SK-N-SH treated with all-trans-retinoic acid at 6 μM for 48 hours (cell line): ENCODE results near the gene TMC7.

Experiments used
- ARNTL ChIP-seq: fragments of 450-650 bp; formaldehyde crosslinking; IDR thresholded peaks from 2 replicates; pipeline ENCODE4 v1.5.0; 2020; ENCODE audit warnings: low read depth, mild to moderate bottlenecking, moderate library complexity, borderline replicate concordance
- CSDC2 ChIP-seq: fragments of 250-450 bp; sonication (Bioruptor Pico); IDR thresholded peaks from 2 replicates; pipeline ENCODE4 v1.5.0; 2020; ENCODE audit warnings: mild to moderate bottlenecking, moderate library complexity
- CSRNP3 ChIP-seq: fragments of 250-450 bp; sonication (Bioruptor Pico); IDR thresholded peaks from 2 replicates; pipeline ENCODE4 v1.5.1; 2021; ENCODE audit warnings: mild to moderate bottlenecking, moderate library complexity
- ISL1 ChIP-seq: fragments of 250-450 bp; sonication (Bioruptor Pico); IDR thresholded peaks from 2 replicates; pipeline ENCODE4 v2.1.2; 2022; ENCODE audit warnings: mild to moderate bottlenecking, moderate library complexity
- PATZ1 ChIP-seq: fragments of 250-450 bp; sonication (Bioruptor Pico); IDR thresholded peaks from 2 replicates; pipeline ENCODE4 v1.8.0; 2020; ENCODE audit warnings: mild to moderate bottlenecking, moderate library complexity, borderline replicate concordance
- TCF4 ChIP-seq: fragments of 250-450 bp; sonication (Bioruptor Pico); IDR thresholded peaks from 2 replicates; pipeline ENCODE4 v1.8.0; 2021; ENCODE audit warnings: mild to moderate bottlenecking, moderate library complexity, borderline replicate concordance
- ZC3H10 ChIP-seq: fragments of 250-450 bp; sonication (Bioruptor Pico); IDR thresholded peaks from 2 replicates; pipeline ENCODE4 v1.5.1; 2021; ENCODE audit warnings: mild to moderate bottlenecking, moderate library complexity
- ZFP3 ChIP-seq: fragments of 250-450 bp; sonication (Bioruptor Pico); IDR thresholded peaks from 2 replicates; pipeline ENCODE4 v1.5.0; 2020; ENCODE audit warnings: mild to moderate bottlenecking, moderate library complexity
- ZFP30 ChIP-seq: fragments of 450-650 bp; formaldehyde crosslinking; IDR thresholded peaks from 2 replicates; pipeline ENCODE4 v1.5.0; 2022; ENCODE audit warnings: mild to moderate bottlenecking, moderate library complexity
- ZNF70 ChIP-seq: fragments of 450-650 bp; formaldehyde crosslinking; IDR thresholded peaks from 2 replicates; pipeline ENCODE4 v1.5.0; 2020; ENCODE audit warnings: mild to moderate bottlenecking, moderate library complexity
- TF ChIP-seq, protein P1 (sequence below): fragments of 250-450 bp; sonication (Bioruptor Pico); IDR thresholded peaks from 2 replicates; pipeline ENCODE4 v1.5.0; 2020; ENCODE audit warnings: mild to moderate bottlenecking, moderate library complexity

- TF ChIP-seq, protein P1, sequence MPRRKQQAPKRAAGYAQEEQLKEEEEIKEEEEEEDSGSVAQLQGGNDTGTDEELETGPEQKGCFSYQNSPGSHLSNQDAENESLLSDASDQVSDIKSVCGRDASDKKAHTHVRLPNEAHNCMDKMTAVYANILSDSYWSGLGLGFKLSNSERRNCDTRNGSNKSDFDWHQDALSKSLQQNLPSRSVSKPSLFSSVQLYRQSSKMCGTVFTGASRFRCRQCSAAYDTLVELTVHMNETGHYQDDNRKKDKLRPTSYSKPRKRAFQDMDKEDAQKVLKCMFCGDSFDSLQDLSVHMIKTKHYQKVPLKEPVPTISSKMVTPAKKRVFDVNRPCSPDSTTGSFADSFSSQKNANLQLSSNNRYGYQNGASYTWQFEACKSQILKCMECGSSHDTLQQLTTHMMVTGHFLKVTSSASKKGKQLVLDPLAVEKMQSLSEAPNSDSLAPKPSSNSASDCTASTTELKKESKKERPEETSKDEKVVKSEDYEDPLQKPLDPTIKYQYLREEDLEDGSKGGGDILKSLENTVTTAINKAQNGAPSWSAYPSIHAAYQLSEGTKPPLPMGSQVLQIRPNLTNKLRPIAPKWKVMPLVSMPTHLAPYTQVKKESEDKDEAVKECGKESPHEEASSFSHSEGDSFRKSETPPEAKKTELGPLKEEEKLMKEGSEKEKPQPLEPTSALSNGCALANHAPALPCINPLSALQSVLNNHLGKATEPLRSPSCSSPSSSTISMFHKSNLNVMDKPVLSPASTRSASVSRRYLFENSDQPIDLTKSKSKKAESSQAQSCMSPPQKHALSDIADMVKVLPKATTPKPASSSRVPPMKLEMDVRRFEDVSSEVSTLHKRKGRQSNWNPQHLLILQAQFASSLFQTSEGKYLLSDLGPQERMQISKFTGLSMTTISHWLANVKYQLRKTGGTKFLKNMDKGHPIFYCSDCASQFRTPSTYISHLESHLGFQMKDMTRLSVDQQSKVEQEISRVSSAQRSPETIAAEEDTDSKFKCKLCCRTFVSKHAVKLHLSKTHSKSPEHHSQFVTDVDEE = no peak
- no peak for TF ChIP-seq ZNF70 (CRISPR knock-in tag)
- TF ChIP-seq ZC3H10 (CRISPR knock-in tag) = no peak
- no peak for TF ChIP-seq CSRNP3
- TF ChIP-seq ISL1 = no peak
- no peak for TF ChIP-seq TCF4 (CRISPR knock-in tag)
- TF ChIP-seq PATZ1 = no peak
- TF ChIP-seq ZFP30 (CRISPR knock-in tag) = no peak
- no peak for TF ChIP-seq ARNTL (CRISPR knock-in tag)
- no peak for TF ChIP-seq ZFP3 (CRISPR knock-in tag)
- no peak for TF ChIP-seq CSDC2 (CRISPR knock-in tag)
Observed at GRCh38 chr16:19109288-19109664, 125.5 kb downstream of the TMC7 start.
